ENCODE measurements around the gene GNG7. TPM values are rescaled to one million over a fixed set of nuclear protein-coding genes. Genes with fewer than 3 reads are reported as not detected.

The GNG7 gene
- total RNA-seq, 1 donor, result 0.72 TPM

DNA sequence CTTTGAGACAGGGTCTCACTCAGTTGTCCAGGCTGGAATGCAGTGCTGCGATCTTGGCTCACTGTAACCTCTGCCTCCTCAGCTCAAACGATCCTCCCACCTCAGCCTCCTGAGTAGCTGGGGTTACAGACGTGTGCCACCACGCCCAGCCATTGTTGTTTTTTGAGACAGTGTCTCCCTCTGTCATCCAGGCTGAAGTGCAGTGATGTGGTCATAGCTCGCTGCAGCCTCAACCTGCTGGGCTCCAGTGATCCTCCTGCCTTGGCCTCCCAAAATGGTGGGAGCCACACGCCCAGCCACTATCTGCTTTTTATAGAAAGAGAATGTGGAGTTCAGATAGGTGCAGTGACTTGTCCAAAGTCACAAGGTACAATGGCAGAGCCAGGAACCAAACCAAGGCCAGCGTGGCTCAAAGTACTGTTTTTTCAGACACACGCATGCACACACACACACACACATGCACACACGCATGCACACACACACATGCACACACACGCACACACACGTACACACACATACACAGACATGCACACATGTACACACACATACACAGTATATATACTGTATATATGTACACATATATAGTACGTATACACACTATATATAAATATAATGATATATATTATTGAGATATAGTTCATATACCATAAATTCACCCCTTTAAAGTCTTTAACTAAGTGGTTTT lies 220.0 kb downstream of the GNG7 start:
- Histone ChIP-seq H2AFZ (ENCODE audit: low read length) (no peak overlapping the region), H3K79me2 (ENCODE audit: insufficient read depth, low read length) (peaks cover 11% of the 10 kb centered on the region), H3K4me1 (ENCODE audit: insufficient read depth, low read length) (peaks cover 6% of the 10 kb centered on the region), H4K20me1 (ENCODE audit: insufficient read depth, low read length) (peaks cover 11% of the 10 kb centered on the region), H3K36me3 (ENCODE audit: insufficient read depth, low read length) (peaks cover 10% of the 10 kb centered on the region), H3K27me3 (ENCODE audit: insufficient read depth, low read length) (no peaks in the 10 kb centered on the region), H3K9me3 (ENCODE audit: low read depth, low read length) (peaks cover 7% of the 10 kb centered on the region), H3K4me2 (ENCODE audit: insufficient read depth, low read length) (no peak overlapping the region), H3K4me3 (ENCODE audit: insufficient read depth, low read length) (no peak overlapping the region), H3K27ac (ENCODE audit: low read depth, low read length) (no peak overlapping the region)
- DNase-seq (ENCODE audit: insufficient read length, low spot score, missing footprints), result no peak
- TF ChIP-seq, protein P1, sequence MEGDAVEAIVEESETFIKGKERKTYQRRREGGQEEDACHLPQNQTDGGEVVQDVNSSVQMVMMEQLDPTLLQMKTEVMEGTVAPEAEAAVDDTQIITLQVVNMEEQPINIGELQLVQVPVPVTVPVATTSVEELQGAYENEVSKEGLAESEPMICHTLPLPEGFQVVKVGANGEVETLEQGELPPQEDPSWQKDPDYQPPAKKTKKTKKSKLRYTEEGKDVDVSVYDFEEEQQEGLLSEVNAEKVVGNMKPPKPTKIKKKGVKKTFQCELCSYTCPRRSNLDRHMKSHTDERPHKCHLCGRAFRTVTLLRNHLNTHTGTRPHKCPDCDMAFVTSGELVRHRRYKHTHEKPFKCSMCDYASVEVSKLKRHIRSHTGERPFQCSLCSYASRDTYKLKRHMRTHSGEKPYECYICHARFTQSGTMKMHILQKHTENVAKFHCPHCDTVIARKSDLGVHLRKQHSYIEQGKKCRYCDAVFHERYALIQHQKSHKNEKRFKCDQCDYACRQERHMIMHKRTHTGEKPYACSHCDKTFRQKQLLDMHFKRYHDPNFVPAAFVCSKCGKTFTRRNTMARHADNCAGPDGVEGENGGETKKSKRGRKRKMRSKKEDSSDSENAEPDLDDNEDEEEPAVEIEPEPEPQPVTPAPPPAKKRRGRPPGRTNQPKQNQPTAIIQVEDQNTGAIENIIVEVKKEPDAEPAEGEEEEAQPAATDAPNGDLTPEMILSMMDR (IDR thresholded peaks at IDR 0.05; ENCODE audit: extremely low read depth, low read depth, low read length), result no peak

DNA sequence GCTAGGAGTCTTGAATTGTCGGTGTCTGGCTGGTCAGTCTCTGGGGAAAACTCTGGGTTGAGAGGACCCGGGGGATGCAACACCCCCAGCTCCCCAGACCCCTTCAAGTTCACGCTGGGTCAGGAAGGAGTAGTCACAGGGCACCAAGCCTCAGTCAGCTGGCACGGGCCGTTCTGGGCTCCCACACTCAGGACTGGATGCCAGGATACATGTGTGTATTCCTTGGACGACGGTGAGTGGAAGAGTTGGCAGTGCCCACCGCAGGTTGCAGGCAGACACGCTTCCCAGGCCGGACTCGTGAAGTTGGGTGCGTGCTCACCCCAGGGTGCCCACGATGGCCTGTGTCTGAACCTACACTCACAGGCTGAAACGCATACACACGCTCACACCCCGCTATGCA lies 221.0 kb downstream of the GNG7 start:
- TF ChIP-seq, protein P1 (IDR thresholded peaks at IDR 0.05; ENCODE audit: extremely low read depth, low read depth, low read length), result no peak
- Histone ChIP-seq H3K79me2 (ENCODE audit: insufficient read depth, low read length) (peaks cover 21% of the 10 kb centered on the region), H4K20me1 (ENCODE audit: insufficient read depth, low read length) (peaks cover 21% of the 10 kb centered on the region), H3K4me3 (ENCODE audit: insufficient read depth, low read length) (no peak overlapping the region), H3K4me1 (ENCODE audit: insufficient read depth, low read length) (peaks cover 6% of the 10 kb centered on the region), H3K27me3 (ENCODE audit: insufficient read depth, low read length) (no peaks in the 10 kb centered on the region), H3K9me3 (ENCODE audit: low read depth, low read length) (peaks cover 7% of the 10 kb centered on the region), H3K27ac (ENCODE audit: low read depth, low read length) (no peak overlapping the region), H3K36me3 (ENCODE audit: insufficient read depth, low read length) (peaks cover 16% of the 10 kb centered on the region), H2AFZ (ENCODE audit: low read length) (no peak overlapping the region), H3K4me2 (ENCODE audit: insufficient read depth, low read length) (no peak overlapping the region)
- peak; percentile 79 for DNase-seq (ENCODE audit: insufficient read length, low spot score, missing footprints)

DNA sequence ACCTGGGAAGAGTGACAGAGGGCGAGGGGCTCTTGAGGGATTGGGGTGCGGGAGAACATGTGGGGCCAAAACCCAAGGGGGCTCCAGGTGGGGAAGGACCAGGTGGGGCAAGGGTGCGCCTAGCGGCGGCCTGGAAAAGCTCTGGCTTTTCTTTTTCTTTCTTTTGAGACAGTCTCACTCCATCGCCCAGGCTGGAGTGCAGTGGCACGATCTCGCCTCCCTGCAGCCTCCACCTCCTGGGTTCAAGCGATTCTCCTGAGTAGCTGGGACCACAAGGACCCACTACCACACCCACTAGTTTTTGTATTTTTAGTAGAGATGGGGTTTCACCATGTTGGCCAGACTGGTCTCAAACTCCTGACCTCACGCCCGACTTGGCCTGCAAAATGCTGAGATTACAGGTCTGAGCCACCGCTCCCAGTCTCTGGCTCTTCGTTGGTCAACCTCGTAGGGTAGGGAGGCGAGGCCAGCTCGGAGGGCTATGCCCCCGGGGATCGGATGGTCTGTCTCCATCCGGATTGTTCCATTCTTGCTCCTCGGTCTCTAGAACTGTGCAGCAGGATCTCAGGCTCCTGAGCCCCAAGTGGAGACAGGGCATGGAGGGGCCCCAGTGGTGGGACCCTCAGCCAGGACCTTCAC lies 222.8 kb downstream of the GNG7 start:
- no peak overlapping the region for H2AFZ ChIP-seq (ENCODE audit: low read length)
- peak overlapping the region; percentile 96 for H3K4me2 ChIP-seq (ENCODE audit: insufficient read depth, low read length)
- H3K4me3 ChIP-seq (ENCODE audit: insufficient read depth, low read length), result peak overlapping the region; percentile 100
- H3K9me3 ChIP-seq (ENCODE audit: low read depth, low read length), result peaks cover 7% of the 10 kb centered on the region
- peaks cover 16% of the 10 kb centered on the region for H3K4me1 ChIP-seq (ENCODE audit: insufficient read depth, low read length)
- TF ChIP-seq, protein P1 (IDR thresholded peaks at IDR 0.05; ENCODE audit: extremely low read depth, low read depth, low read length), result no peak
- no peak overlapping the region for H3K27ac ChIP-seq (ENCODE audit: low read depth, low read length)
- peaks cover 28% of the 10 kb centered on the region for H3K79me2 ChIP-seq (ENCODE audit: insufficient read depth, low read length)
- peak; percentile 78 for DNase-seq (ENCODE audit: insufficient read length, low spot score, missing footprints)
- no peaks in the 10 kb centered on the region for H3K27me3 ChIP-seq (ENCODE audit: insufficient read depth, low read length)
- H4K20me1 ChIP-seq (ENCODE audit: insufficient read depth, low read length), result peaks cover 29% of the 10 kb centered on the region
- H3K36me3 ChIP-seq (ENCODE audit: insufficient read depth, low read length), result peaks cover 16% of the 10 kb centered on the region

Measured in osteoblast (primary cell).